DND-41 (cell line): ENCODE data around the gene ZNF236.

ENCODE experiments used
- CTCF ChIP-seq: IDR thresholded peaks from 2 replicates; pipeline ENCODE4 v1.5.1; 2012; ENCODE audit warnings: borderline replicate concordance, low read length, moderate library complexity, mild to moderate bottlenecking; ENCODE audit not compliant: poor library complexity, severe bottlenecking; ENCODE audit errors: extremely low read depth
- EZH2 ChIP-seq: IDR thresholded peaks from 3 replicates; pipeline ENCODE4 v1.6.1; 2012; ENCODE audit warnings: borderline replicate concordance, low read depth, mild to moderate bottlenecking, moderate library complexity, low read length, inconsistent platforms; ENCODE audit not compliant: severe bottlenecking

DNA sequence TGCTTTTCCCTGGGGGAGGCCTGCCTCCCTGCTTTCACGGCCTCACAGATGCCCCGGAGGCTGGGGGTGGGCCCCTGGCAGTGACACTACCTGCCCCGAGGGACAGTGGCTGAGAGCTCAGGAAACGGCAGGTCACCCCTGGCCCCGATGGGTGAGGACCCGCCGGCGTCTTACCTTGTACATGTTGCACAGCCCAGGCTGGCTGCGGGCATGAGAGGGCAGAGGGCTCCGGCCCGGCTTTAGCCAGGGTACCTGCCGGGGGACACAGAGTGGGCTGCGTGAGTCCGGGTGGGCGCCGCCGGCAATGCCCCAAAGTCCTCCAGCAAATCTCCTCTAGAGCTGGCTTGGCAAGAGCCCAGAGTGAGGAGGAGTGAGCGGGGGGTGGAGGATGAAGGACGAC is 187.3 kb downstream of the ZNF236 start:
- TF ChIP-seq CTCF (no peak), EZH2 (no peak)
